ENCODE data around the gene CCDC3.

CCDC3 gene

GRCh38 chr10:12945690-12946359, 55.7 kb downstream of the CCDC3 start:
- ChIA-PET POLR2A (no interaction called here), CTCF (no interaction called here)
- TF ChIP-seq L3MBTL2 (conservative IDR thresholded peaks at IDR 0.05) (no peak), FOXA1 (IDR thresholded peaks at IDR 0.05) (no peak)
- DNase-seq (ENCODE audit: extremely low spot score): no peak

DNA sequence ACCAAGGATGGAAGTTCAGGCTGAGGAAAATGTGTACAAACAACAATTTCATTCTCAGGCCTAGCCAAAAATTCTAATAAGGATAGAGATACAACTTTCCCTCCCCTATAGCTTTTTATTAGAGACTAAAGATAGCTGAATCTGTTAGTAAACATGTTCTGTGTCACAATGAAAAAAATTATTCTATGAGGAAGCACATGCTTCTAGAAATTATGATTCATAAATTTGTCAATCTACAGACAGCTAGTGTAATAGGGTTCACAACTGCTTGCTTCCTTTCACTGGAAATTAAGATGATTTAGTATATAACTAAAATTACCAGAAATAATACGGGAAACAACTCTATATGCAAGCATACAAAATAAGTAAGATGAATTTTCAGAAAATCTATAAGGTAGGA, 56.6 kb downstream of the CCDC3 start:
- CTCF ChIA-PET: interaction anchor here (0.6 kb wide), 1 partner anchor 680 kb away, joined by 3 read pairs; no protein-coding TSS in a partner anchor
- POLR2A ChIA-PET: no interaction called here
- TF ChIP-seq FOXA1 (IDR thresholded peaks at IDR 0.05): no peak
- no peak for TF ChIP-seq NFRKB (IDR thresholded peaks at IDR 0.05)
- no peak for TF ChIP-seq LEF1 (IDR thresholded peaks at IDR 0.05; ENCODE audit: borderline replicate concordance)
- TF ChIP-seq CTBP1 (IDR thresholded peaks at IDR 0.05; ENCODE audit: borderline replicate concordance): no peak
- no peak for TF ChIP-seq ARNT (IDR thresholded peaks at IDR 0.05)
- TF ChIP-seq ZNF384 (IDR thresholded peaks at IDR 0.05): no peak
- TF ChIP-seq HDGF (IDR thresholded peaks at IDR 0.05; ENCODE audit: borderline replicate concordance): no peak
- no peak for TF ChIP-seq TARDBP (IDR thresholded peaks at IDR 0.05)
- no peak for TF ChIP-seq SUZ12 (IDR thresholded peaks at IDR 0.05)
- TF ChIP-seq SP1 (IDR thresholded peaks at IDR 0.05): no peak
- no peak for TF ChIP-seq L3MBTL2 (conservative IDR thresholded peaks at IDR 0.05)
- no peak for TF ChIP-seq BHLHE40 (IDR thresholded peaks at IDR 0.05; ENCODE audit: borderline replicate concordance)
- no peak for TF ChIP-seq FOXK2 (IDR thresholded peaks at IDR 0.05)
- no peak for TF ChIP-seq PKNOX1 (IDR thresholded peaks at IDR 0.05)
- no peak for TF ChIP-seq FOXM1 (IDR thresholded peaks at IDR 0.05; ENCODE audit: borderline replicate concordance)
- no peak for TF ChIP-seq ELF4 (IDR thresholded peaks at IDR 0.05)
- no peak for DNase-seq (ENCODE audit: extremely low spot score)

GRCh38 chr10:12943425-12943824, 58.1 kb downstream of the CCDC3 start:
- TF ChIP-seq SP1 (IDR thresholded peaks at IDR 0.05) (no peak), FOXK2 (IDR thresholded peaks at IDR 0.05) (no peak), TARDBP (IDR thresholded peaks at IDR 0.05) (no peak), LEF1 (IDR thresholded peaks at IDR 0.05; ENCODE audit: borderline replicate concordance) (no peak), NFRKB (IDR thresholded peaks at IDR 0.05) (no peak), BHLHE40 (IDR thresholded peaks at IDR 0.05; ENCODE audit: borderline replicate concordance) (no peak), SUZ12 (IDR thresholded peaks at IDR 0.05) (no peak), ZNF384 (IDR thresholded peaks at IDR 0.05) (no peak), ARNT (IDR thresholded peaks at IDR 0.05) (no peak), FOXA1 (IDR thresholded peaks at IDR 0.05) (no peak)
- POLR2A ChIA-PET: no interaction called here
- CTCF ChIA-PET: no interaction called here
- DNase-seq (ENCODE audit: extremely low spot score): no peak

DNA sequence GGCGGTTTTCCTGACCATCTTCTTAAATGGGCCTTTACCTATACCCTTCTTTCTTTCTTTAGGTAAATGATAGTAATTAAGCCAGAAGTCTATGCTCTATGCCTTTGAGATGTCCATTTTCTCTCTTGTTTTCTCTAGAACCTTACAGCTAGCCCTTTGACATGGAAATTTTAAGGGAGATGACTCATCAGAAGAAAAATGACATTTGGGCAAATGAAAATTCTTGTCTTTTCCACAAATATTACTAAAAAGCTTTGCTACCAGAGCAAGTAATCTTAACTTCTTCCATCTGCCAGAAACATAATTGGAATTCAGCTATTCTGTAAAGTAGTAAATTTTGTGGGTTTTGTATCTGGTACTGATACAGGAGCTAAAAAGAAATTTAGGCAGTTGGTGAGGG, 59.5 kb downstream of the CCDC3 start:
- no peak for TF ChIP-seq ARNT (IDR thresholded peaks at IDR 0.05)
- TF ChIP-seq ELF4 (IDR thresholded peaks at IDR 0.05): no peak
- TF ChIP-seq L3MBTL2 (conservative IDR thresholded peaks at IDR 0.05): no peak
- TF ChIP-seq PKNOX1 (IDR thresholded peaks at IDR 0.05): no peak
- DNase-seq (ENCODE audit: extremely low spot score): no peak
- ChIA-PET POLR2A (no interaction called here), CTCF (interaction anchor here (0.6 to 0.7 kb wide), 3 partner anchors 12 to 117 kb away, joined by 3 read pairs; no protein-coding TSS in a partner anchor)

DNA sequence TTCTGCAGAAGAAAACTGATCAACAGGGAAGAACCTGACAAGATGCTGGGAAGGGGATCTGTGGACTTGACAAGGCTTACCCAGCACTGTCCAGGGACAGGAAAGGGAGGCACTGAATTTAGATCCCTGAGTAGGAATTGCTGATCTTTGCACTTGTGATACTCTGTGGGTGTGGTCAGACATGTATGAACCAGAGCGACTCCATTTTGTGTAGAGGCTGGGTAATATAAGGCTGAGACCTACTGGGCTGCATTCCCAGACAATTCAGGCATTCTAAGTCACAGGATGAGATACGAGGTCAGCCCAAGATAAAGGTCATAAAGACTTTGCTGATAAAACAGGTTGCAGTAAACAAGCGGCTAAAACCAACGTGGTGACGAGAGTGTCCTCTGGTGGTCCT, 60.7 kb downstream of the CCDC3 start:
- TF ChIP-seq CTBP1 (IDR thresholded peaks at IDR 0.05; ENCODE audit: borderline replicate concordance) (no peak), TARDBP (IDR thresholded peaks at IDR 0.05) (no peak), NFRKB (IDR thresholded peaks at IDR 0.05) (no peak), L3MBTL2 (conservative IDR thresholded peaks at IDR 0.05) (no peak), SP1 (IDR thresholded peaks at IDR 0.05) (no peak), FOXK2 (IDR thresholded peaks at IDR 0.05) (no peak), FOXM1 (IDR thresholded peaks at IDR 0.05; ENCODE audit: borderline replicate concordance) (no peak), SUZ12 (IDR thresholded peaks at IDR 0.05) (no peak), HDGF (IDR thresholded peaks at IDR 0.05; ENCODE audit: borderline replicate concordance) (no peak), BHLHE40 (IDR thresholded peaks at IDR 0.05; ENCODE audit: borderline replicate concordance) (no peak), LEF1 (IDR thresholded peaks at IDR 0.05; ENCODE audit: borderline replicate concordance) (no peak)
- DNase-seq (ENCODE audit: extremely low spot score): no peak
- ChIA-PET CTCF (no interaction called here), POLR2A (no interaction called here)

- no peak for DNase-seq (ENCODE audit: extremely low spot score)
- ChIA-PET POLR2A (no interaction called here), CTCF (interaction anchor here (0.6 kb wide), 1 partner anchor 226 kb away, joined by 4 read pairs; no protein-coding TSS in a partner anchor)
- no peak for TF ChIP-seq PKNOX1 (IDR thresholded peaks at IDR 0.05)
- no peak for TF ChIP-seq FOXK2 (IDR thresholded peaks at IDR 0.05)
Observed at GRCh38 chr10:12938271-12938670, 63.2 kb downstream of the CCDC3 start.

GRCh38 chr10:12937527-12937926, 64.0 kb downstream of the CCDC3 start:
- POLR2A ChIA-PET: no interaction called here
- CTCF ChIA-PET: interaction anchor here (0.7 kb wide), 1 partner anchor 109 kb away, joined by 5 read pairs; no protein-coding TSS in a partner anchor
- TF ChIP-seq HDGF (IDR thresholded peaks at IDR 0.05; ENCODE audit: borderline replicate concordance) (no peak), ZNF384 (IDR thresholded peaks at IDR 0.05) (no peak), FOXA1 (IDR thresholded peaks at IDR 0.05) (no peak), ELF4 (IDR thresholded peaks at IDR 0.05) (no peak), SUZ12 (IDR thresholded peaks at IDR 0.05) (no peak), CTBP1 (IDR thresholded peaks at IDR 0.05; ENCODE audit: borderline replicate concordance) (no peak)

More at GRCh38 chr10:12937527-12937926, 64.0 kb downstream of the CCDC3 start:
- no peak for DNase-seq (ENCODE audit: extremely low spot score)

All from HEK293T (cell line).